AG04450 (cell line): ENCODE data around the gene SAPCD2. TPM values are rescaled to one million over a fixed set of nuclear protein-coding genes. Genes with fewer than 3 reads are reported as not detected.
A peak's percentile ranks its signal among the peaks of the same experiment; 100 is the strongest.
"Not testable (repeated sequence)": the region's sequence is repeated elsewhere in the genome, so short reads cannot be mapped to it uniquely, and the experiment has no call there.

ENCODE experiments used
- CTCF ChIA-PET: fragments of 300-600, 350-600 bp; formaldehyde crosslinking; extraction: SDS; loops from one replicate; lab custom pipeline; 2022; ENCODE audit warnings: antibody characterized with exemption, inconsistent platforms; lab: Charles Lee
- POLR2A ChIA-PET: fragments of 350-600 bp; formaldehyde crosslinking; extraction: SDS; loops from one replicate; lab custom pipeline; 2021; ENCODE audit warnings: antibody characterized with exemption, inconsistent platforms; lab: Yijun Ruan, JAX
- DNase-seq: peaks from one replicate; pipeline ENCODE4 v3.0.0-alpha.2; 2011; ENCODE audit warnings: low read depth, low spot score
- H3K27ac ChIP-seq: one replicate; pipeline ENCODE4 v1.5.1; 2012; ENCODE audit warnings: low read depth, low read length, control low read depth
- H3K27me3 ChIP-seq: one replicate; pipeline ENCODE4 v1.6.0; 2012; ENCODE audit warnings: low read length; ENCODE audit not compliant: control insufficient read depth, insufficient read depth
- H3K4me3 ChIP-seq: 2 replicates; pipeline ENCODE4 v1.5.1; 2011; ENCODE audit warnings: mild to moderate bottlenecking, low read depth, low read length, control low read depth
- H3K9me3 ChIP-seq: 2 replicates; pipeline ENCODE4 v1.5.1; 2012; ENCODE audit warnings: low read length; ENCODE audit not compliant: control insufficient read depth, insufficient read depth
- polyA minus RNA-seq: library from RNA; depleted of rRNA, polyadenylated mRNA; stranded (reverse); fragments of >200 nt; gene quantifications from 2 replicates; pipeline ENCODE4 v1.2.3, GENCODE V29; 2011; rRNA and poly(A)+ RNA removed
- polyA plus RNA-seq: library from polyadenylated mRNA; depleted of rRNA; stranded (reverse); fragments of >200 nt; gene quantifications from 2 replicates; pipeline ENCODE4 v1.2.3, GENCODE V29; 2011; rRNA removed
- TF ChIP-seq, protein P1 (sequence below): IDR thresholded peaks from 2 replicates; pipeline ENCODE4 v1.5.1; 2011; ENCODE audit warnings: low read depth, low read length, control low read depth, inconsistent platforms

Gene SAPCD2, protein sequence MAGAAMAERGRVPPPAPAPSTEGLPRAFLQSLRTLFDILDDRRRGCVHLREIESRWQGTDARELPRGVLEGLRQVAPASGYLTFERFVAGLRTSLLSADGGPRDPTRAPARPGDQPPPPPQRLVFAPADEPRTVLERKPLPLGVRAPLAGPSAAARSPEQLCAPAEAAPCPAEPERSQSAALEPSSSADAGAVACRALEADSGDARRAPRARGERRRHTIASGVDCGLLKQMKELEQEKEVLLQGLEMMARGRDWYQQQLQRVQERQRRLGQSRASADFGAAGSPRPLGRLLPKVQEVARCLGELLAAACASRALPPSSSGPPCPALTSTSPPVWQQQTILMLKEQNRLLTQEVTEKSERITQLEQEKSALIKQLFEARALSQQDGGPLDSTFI
- polyA plus RNA-seq (1.5 and 1.8 TPM in 2 replicates), polyA minus RNA-seq (0.91 and 1.1 TPM in 2 replicates)

GRCh38 chr9:137070201-137070905 lies at the start of gene SAPCD2:
SAPCD2 (minus strand) TSS chr9:137070557; CDS start chr9:137070460, 97 bp downstream.
- POLR2A ChIA-PET = interaction anchor here (0.6 to 1.3 kb wide), 6 partner anchors 11 to 342 kb away, joined by 3 to 6 read pairs (median 4); partner anchors contain the start of genes ENTPD2 and TUBB4B
- TF ChIP-seq, protein P1, sequence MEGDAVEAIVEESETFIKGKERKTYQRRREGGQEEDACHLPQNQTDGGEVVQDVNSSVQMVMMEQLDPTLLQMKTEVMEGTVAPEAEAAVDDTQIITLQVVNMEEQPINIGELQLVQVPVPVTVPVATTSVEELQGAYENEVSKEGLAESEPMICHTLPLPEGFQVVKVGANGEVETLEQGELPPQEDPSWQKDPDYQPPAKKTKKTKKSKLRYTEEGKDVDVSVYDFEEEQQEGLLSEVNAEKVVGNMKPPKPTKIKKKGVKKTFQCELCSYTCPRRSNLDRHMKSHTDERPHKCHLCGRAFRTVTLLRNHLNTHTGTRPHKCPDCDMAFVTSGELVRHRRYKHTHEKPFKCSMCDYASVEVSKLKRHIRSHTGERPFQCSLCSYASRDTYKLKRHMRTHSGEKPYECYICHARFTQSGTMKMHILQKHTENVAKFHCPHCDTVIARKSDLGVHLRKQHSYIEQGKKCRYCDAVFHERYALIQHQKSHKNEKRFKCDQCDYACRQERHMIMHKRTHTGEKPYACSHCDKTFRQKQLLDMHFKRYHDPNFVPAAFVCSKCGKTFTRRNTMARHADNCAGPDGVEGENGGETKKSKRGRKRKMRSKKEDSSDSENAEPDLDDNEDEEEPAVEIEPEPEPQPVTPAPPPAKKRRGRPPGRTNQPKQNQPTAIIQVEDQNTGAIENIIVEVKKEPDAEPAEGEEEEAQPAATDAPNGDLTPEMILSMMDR = no peak
- Histone ChIP-seq H3K9me3 (no peaks in the 10 kb centered on the region; the same call in 1 of the 2 replicates), H3K4me3 (peak within 1 kb of the TSS; percentile 48), H3K27ac (no peak within 1 kb of the TSS), H3K27me3 (no peaks in the 10 kb centered on the region)
- DNase-seq = peak; percentile 42
- CTCF ChIA-PET = interaction anchor here (0.6 to 8.4 kb wide), 3 partner anchors 22 to 35 kb away, joined by 3 to 104 read pairs (median 5); partner anchors contain the start of gene NPDC1

DNA sequence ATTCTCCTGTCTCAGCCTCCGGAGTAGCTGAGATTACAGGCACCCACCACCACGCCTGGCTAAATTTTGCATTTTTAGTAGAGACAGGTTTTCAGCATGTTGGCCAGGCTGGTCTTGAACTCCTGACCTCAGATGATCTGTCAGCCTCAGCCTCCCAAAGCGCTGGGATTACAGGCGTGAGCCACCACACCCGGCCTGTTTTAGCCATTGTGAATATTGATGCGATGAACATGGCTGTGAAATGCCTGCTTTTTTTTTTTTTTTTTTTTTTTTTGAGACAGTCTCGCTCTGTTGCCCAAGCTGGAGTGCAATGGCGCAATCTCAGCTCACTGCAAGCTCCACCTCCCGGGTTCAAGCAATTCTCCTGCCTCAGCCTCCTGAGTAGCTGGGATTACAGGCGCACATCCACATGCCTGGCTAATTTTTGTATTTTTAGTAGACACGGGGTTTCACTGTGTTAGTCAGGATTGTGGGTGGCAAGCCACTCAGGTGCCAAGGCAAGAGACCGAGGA lies 47.8 kb upstream of the SAPCD2 start:
- H3K9me3 ChIP-seq, H3K27me3 ChIP-seq, H3K4me3 ChIP-seq, POLR2A ChIA-PET, H3K27ac ChIP-seq, DNase-seq: not testable (repeated sequence)
- CTCF ChIA-PET = interaction anchor here (0.6 to 1.5 kb wide), 4 partner anchors 9 to 166 kb away, joined by 3 to 4 read pairs (median 4); partner anchors contain the start of gene RNF224

DNA sequence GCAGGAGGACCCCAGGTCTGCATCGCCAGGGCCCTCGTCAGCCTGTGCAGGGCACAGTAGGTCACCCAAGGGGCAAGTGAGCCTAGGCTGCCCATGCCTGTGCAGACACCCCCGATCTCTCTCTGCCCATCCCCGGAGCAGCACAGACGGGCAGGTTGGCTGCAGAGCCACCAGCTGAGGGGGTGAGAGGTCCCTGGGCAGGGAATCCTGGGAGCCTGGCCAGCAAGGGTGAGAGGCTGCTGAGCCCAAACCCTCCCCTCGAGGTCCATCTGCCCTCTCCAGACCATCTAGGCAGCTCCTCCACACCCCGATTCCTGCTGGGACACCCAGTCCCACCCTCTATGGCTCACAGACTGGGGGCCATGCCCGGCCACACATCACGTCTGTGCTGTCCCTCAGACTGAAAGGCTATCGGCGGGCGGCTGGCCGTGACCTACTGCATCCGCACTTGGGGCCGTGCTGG lies 46.9 kb upstream of the SAPCD2 start:
- TF ChIP-seq, protein P1 = no peak
- no peaks in the 10 kb centered on the region; the same call in 1 of the 2 replicates for H3K9me3 ChIP-seq
- no peaks in the 10 kb centered on the region for H3K27me3 ChIP-seq
- H3K4me3 ChIP-seq = no peak overlapping the region
- DNase-seq = no peak
- CTCF ChIA-PET = interaction anchor here (1.5 kb wide), 1 partner anchor 119 kb away, joined by 3 read pairs; no protein-coding TSS in a partner anchor
- POLR2A ChIA-PET = no interaction called here
- no peak overlapping the region for H3K27ac ChIP-seq

GRCh38 chr9:137116728-137117127 lies 46.4 kb upstream of the SAPCD2 start:
- POLR2A ChIA-PET = interaction anchor here (0.6 kb wide), 1 partner anchor 13 kb away, joined by 3 read pairs; no protein-coding TSS in a partner anchor
- TF ChIP-seq, protein P1 = no peak
- CTCF ChIA-PET = no interaction called here

DNA sequence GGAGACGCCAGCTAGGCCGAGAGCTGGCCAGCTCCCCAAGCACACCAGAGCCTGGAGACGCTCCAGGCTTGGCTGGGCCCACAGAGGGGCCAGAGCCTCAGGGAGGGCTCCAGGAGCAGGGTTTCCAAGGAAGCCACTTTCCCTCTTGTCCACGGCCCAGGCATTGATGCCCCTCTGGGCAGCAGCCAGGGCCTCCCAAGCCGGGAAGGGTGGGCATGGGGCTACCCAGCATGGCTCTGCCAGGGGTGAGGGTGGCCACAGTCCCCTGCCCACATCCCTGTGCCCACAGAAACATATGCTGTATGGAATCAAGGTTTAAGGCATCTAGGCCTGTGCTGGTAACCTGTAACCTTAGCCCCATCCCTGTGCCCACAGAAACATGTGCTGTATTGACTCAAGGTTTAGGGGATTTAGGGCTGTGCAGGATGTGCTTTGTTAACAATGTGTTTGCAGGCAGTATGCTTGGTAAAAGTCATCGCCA lies 45.7 kb upstream of the SAPCD2 start:
- H3K4me3 ChIP-seq = no peak overlapping the region
- DNase-seq = no peak
- TF ChIP-seq, protein P1 = no peak
- H3K27ac ChIP-seq = no peak overlapping the region
- H3K9me3 ChIP-seq = no peaks in the 10 kb centered on the region; the same call in 1 of the 2 replicates
- POLR2A ChIA-PET = interaction anchor here (0.5 to 0.6 kb wide), 2 partner anchors 13 to 92 kb away, joined by 3 to 6 read pairs; no protein-coding TSS in a partner anchor
- CTCF ChIA-PET = interaction anchor here (1.1 kb wide), 1 partner anchor 120 kb away, joined by 4 read pairs; no protein-coding TSS in a partner anchor
- no peaks in the 10 kb centered on the region for H3K27me3 ChIP-seq

More at GRCh38 chr9:137116728-137117127, 46.4 kb upstream of the SAPCD2 start:
- Histone ChIP-seq H3K27ac (no peak overlapping the region), H3K9me3 (no peaks in the 10 kb centered on the region; the same call in 1 of the 2 replicates), H3K27me3 (no peaks in the 10 kb centered on the region), H3K4me3 (no peak overlapping the region)
- DNase-seq = no peak
